HG02642 (cell line): ENCODE measurements around the gene TENM4.

Source experiments
- ATAC-seq: cut with Tn5 transposase; IDR thresholded peaks from one replicate; pipeline ENCODE4 v1.9.1; 2021; ENCODE audit warnings: mild to moderate bottlenecking; ENCODE audit not compliant: unreplicated experiment, poor library complexity

Gene TENM4

GRCh38 chr11:78714539-78714938 lies 726.3 kb downstream of the TENM4 start:
- ATAC-seq, result no peak

DNA sequence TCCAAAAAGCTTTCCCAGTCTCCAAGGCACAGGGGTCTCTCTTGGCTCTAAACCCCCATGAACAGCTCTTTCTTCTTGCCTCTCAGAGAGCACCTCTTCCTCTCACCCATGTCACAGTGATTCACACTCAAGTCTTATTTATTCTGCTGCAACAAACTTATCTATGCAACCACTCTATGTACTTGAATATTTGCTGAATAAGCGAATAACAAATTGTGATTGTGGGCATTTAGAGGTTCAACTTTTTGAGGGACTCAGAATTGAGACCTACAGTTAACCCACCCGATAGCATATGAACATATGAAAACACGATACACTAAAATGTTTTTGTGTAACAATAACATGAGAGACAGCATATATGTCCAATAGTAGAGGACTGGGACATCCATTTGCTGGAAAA lies 729.1 kb downstream of the TENM4 start:
- no peak for ATAC-seq

DNA sequence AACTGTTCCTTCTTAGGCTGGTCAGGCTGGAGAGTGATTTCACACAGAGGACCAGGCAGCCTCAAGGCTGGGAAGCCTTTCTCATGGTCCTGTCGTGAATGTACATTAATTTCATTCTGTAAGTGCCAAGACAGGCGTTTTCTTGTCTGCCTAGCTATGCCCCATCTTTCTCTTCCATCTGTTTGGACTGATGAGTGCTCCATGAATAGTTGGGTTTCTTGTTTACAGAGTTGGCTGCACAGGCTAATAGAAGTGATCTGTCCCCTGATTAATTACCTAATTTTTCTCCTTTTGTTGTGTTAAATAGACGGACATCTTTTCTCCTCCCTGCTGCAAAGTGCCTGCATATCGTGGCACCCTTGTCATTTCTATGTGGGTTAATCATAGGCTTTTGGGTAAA lies 730.4 kb downstream of the TENM4 start:
- ATAC-seq, result no peak

DNA sequence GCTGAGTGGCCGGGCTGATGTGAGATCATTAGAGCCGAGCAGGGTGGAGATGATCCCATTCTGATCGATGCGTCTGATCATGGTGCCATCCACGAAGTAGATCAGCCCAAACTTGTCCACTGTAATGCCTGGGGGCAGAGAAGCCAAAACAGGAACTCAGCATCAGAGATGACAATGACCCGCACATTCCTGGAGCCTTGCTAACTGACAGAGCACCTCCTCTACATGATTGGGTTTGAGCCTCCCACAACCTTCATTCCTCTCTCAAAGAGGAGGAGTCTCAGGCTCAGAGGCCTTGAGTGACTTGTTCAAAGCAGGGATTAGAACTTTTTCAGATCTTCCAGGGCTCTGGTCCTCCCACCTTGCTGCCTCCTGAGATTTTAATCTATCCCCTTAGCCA lies 732.4 kb downstream of the TENM4 start:
- no peak for ATAC-seq

DNA sequence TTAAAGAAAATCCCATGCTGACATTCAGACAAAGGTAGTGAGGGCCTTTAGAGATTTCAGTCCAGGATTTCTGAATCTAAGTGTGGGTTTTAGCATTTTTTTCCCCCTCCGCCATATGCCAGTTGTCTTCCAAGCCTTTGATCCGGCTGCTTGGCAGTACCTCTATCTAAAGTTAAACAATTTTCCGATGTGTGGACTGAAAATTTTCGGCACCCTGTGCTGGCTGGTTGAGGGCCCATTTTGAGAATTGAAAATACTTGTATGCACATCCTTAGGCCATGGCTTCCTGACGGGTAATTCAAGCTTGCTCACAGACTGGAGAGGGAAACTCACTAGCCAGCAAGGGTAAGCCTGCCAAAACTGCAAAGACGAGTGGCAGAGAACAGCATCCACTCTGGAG lies 734.3 kb downstream of the TENM4 start:
- no peak for ATAC-seq

GRCh38 chr11:78704811-78705210 lies 736.0 kb downstream of the TENM4 start:
- ATAC-seq, result no peak

- no peak for ATAC-seq
Observed at GRCh38 chr11:78699609-78700135, 741.2 kb downstream of the TENM4 start.

DNA sequence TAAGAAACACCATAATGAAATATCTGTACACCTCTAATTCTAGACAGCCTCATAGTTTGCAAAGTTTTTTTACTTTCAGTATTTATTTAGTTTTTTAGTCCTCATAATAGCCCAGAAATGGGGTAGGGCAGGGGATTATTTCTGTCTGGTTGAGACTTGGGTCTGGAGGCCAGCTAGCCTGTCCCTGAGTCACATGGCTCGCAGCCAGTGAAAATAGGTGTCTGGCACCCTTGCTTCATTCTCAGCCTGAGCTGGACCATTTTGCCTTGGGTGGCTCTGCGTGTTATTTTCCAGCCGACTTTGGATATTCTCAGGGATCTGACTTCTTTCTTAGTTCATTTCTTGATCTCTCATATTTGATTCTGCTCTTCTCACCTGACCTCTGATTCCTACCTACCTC lies 742.2 kb downstream of the TENM4 start:
- no peak for ATAC-seq

- ATAC-seq, result no peak
Observed at GRCh38 chr11:78696177-78696576, 744.7 kb downstream of the TENM4 start.

DNA sequence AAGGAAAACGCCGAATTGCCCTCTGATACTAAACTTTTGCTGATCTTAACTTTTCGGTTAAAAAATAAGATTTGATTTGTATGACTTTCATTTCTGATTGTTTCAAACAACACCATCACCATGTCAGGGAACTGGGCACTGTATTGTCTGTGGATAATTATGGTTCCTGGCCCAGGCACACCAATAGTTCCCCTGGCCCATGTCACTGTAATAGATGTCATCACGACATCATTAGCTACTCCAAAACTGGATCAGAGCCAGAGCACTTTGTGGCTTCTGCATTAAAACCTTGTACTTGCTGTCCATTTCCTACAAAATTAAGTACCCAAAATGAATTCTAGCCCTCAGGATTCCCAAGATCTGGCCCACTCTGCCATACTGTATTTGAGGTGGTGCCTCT lies 746.7 kb downstream of the TENM4 start:
- no peak for ATAC-seq

- ATAC-seq, result no peak
Observed at GRCh38 chr11:78691215-78691614, 749.6 kb downstream of the TENM4 start.

GRCh38 chr11:78690352-78690987 lies 750.4 kb downstream of the TENM4 start:
- no peak for ATAC-seq

GRCh38 chr11:78689585-78690153 lies 751.2 kb downstream of the TENM4 start:
- ATAC-seq, result no peak

- no peak for ATAC-seq
Observed at GRCh38 chr11:78689101-78689500, 751.7 kb downstream of the TENM4 start.

DNA sequence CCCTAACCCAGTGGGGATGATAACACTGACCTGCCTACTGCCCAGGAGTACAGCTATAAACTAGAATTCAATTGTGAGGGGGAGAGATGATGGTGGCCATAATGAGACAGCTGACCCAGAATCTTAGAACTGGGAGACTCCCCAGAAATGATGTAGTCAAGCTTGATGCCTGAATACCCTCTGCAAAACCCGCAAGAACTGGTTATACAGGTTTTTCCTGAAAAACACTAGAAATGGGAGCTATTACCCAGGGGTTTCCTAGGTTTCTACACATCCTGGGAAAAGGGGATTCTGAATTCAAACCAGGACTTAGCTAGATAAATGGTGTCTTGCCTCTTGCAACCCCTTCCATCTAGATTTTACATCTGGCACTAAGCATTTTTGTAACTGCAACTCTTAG lies 752.4 kb downstream of the TENM4 start:
- ATAC-seq, result no peak

DNA sequence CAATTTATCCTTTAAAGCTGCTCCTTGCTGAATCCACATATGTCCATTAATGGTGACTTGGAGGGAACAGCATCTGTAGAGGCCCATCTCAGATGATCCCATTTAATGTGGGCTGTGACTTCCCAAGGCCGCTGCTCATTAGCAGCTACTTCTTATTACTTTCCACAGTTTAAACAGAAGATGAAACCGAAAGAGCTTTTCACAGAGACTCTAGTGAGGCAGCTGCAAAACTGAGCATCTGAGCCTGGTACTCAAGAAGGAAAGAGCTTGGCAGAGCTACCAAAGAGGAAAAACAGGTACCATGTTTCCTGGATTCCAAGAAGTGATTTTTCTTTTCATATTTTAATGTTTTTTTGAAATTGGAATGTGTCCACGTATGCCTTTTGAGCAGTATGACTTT lies 755.7 kb downstream of the TENM4 start:
- no peak for ATAC-seq

GRCh38 chr11:78684377-78684776 lies 756.5 kb downstream of the TENM4 start:
- ATAC-seq, result no peak

GRCh38 chr11:78683774-78684173 lies 757.1 kb downstream of the TENM4 start:
- ATAC-seq, result no peak

DNA sequence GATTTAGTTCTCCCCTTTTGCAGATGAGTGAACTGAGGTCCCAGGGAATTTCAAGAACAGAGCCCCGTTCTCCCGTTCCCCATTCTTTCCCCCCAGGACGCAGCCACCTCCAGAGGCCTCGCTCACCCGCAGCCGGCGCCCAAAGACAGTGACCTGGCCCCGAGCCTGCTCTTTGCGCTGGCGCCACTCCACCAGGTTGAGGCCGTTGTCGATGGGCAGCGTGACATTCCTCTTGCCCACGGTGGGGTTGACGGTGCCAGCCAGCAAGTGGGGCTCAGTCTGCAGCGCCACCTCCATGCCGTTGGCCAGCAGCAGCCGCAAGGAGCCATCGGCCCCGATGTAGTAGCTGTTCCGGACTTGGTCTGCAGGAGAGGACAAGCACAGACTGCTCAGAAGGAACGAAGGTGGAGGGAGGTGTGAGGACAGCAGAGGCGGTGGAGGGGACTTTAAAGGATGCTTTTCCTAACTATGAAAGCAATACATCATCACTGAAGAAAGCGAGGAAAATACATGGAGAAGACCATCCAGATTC lies 764.7 kb downstream of the TENM4 start:
- ATAC-seq, result no peak

DNA sequence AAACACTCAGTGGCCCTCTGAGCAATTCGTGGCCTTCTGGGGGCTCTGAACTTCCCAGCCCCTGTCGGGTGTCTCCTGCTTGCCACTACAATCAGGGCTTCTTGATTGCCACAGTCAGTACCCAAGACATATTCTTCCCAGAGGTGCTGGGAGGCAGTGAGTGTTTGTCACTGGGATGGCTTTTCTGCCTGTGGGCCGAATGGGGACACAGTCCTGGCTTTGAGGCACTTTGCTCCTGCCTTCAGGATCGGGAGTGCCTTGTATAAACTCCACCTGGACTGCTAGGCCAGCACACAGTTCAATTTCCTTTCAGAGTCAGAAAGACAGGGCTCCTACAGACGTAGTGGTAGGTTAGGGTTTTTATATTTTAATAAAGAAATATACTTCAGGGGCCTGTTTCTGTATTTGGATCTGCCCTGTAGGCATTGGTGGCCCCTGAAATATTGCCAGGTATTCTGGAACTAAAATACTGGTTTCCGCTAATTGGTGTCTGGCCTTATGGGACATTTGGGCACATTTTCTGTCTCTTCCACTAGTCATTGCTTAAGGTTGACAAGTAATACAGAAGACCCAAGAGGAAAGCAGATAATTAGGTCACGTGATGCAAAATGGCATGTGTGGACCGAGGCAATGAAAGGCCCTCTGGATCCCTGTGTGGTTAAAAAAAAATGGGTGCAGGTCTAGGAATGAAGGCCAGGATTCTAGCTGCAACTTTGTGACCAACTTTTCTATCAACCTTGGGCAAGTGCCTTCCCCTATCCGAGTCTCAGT lies 767.8 kb downstream of the TENM4 start:
- no peak for ATAC-seq

GRCh38 chr11:78669249-78669648 lies 771.6 kb downstream of the TENM4 start:
- no peak for ATAC-seq
